Bronchial epithelial cell (primary cell): Measurements from ENCODE around the gene REPS2. TPM values are rescaled to one million over a fixed set of nuclear protein-coding genes. Genes with fewer than 3 reads are reported as not detected.

Experiments used
- DNase-seq: peaks from one replicate; pipeline ENCODE4 v3.0.0-alpha.2; 2010; ENCODE audit warnings: low read depth
- FAIRE-seq: peaks from 2 replicates; lab custom pipeline; 2011; peaks lifted over from hg19 to GRCh38; lab: Jason Lieb, UNC
- H3K27me3 ChIP-seq: 2 replicates; pipeline ENCODE4 v1.5.1; 2011; ENCODE audit warnings: low read length; ENCODE audit not compliant: control insufficient read depth, insufficient read depth
- H3K36me3 ChIP-seq: 2 replicates; pipeline ENCODE4 v1.5.1; 2011; ENCODE audit warnings: low read length; ENCODE audit not compliant: control insufficient read depth, insufficient read depth
- H3K4me3 ChIP-seq: 2 replicates; pipeline ENCODE4 v1.5.1; 2011; ENCODE audit warnings: mild to moderate bottlenecking, low read depth, low read length, control low read depth
- CTCF ChIP-seq: IDR thresholded peaks from 2 replicates; pipeline ENCODE4 v1.5.1; 2011; ENCODE audit warnings: mild to moderate bottlenecking, moderate library complexity, low read length, control low read depth, inconsistent platforms; ENCODE audit not compliant: insufficient read depth, severe bottlenecking
- total RNA-seq: library from RNA; depleted of rRNA; stranded (reverse); fragments of >200 nt; gene quantifications from 2 replicates; pipeline ENCODE4 v1.2.1, GENCODE V29; 2014

Gene REPS2
- 0.38 and 0.79 TPM in 2 replicates for total RNA-seq

- peak; percentile 55 for DNase-seq
- H3K27me3 ChIP-seq: no peaks in the 10 kb centered on the region
- no peak for FAIRE-seq
- TF ChIP-seq CTCF: no peak
- H3K36me3 ChIP-seq: no peaks in the 10 kb centered on the region
- H3K4me3 ChIP-seq: peak within 1 kb of the TSS; percentile 46
Observed at GRCh38 chrX:16946361-16946964, at the start of gene REPS2. Gene REPS2, plus strand, starts transcription at chrX:16946658. Its CDS starts 204 bp downstream, at chrX:16946862.

- Histone ChIP-seq H3K27me3 (no peaks in the 10 kb centered on the region), H3K4me3 (no peak overlapping the region), H3K36me3 (no peaks in the 10 kb centered on the region)
- TF ChIP-seq CTCF: no peak
- DNase-seq: no peak
- no peak for FAIRE-seq
Observed at GRCh38 chrX:16897445-16897844, 49.0 kb upstream of the REPS2 start.

DNA sequence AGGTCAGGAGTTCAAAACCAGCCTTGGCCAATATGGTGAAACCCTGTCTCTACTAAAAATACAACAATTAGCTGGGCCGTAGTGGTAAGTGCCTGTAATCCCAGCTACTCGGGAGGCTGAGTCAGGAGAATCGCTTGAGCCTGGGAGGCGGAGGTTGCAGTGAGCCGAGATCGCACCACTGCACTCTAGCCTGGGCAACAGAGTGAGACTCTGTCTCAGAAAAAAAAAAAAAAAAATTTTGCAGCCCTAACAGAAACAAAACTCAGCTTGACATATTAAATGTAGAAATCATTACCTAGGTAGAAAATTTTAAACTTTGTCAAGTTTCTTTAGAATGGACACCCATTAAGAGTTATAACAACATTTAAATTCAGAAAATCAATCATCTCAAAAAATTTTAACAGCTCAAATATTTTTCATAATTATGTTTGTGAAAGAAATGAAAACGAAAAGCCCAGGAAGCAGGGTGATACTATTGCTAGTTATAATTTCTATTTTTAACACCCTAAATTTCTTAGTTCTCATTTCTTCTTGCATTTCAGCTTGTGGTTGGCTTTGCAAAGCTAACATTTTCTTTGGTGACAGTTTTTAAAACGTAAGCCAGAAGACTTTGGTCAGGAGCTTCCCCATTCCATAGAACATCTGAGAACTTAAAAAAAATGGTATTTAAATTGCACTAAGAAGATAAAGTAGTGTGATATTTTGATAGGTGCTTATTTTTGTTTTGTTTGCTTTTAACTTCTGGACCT lies 43.0 kb upstream of the REPS2 start:
- no peak for FAIRE-seq
- no peaks in the 10 kb centered on the region for H3K36me3 ChIP-seq
- no peak for DNase-seq
- H3K27me3 ChIP-seq: no peaks in the 10 kb centered on the region
- no peak for TF ChIP-seq CTCF
- no peak overlapping the region for H3K4me3 ChIP-seq

DNA sequence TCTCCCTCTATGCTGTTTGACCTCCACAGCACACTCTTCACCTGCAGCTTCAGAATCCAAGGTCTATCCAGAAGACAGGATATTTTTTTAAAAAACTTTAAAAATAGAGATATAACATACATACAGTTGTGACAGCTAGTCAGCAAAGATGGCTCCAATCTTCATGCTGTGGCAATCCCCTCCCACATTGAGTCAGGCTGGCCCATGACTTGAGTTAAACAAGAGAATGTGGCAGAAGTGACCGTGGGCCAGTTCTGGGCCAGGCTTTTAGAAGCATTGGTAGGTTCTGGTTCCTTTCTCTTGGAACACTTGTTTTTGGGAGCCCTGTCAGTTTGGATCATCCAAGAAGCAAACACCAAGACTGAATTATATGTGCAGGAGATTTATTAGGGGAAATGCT lies 36.1 kb upstream of the REPS2 start:
- H3K36me3 ChIP-seq: no peaks in the 10 kb centered on the region
- FAIRE-seq (no peak), DNase-seq (no peak)
- no peaks in the 10 kb centered on the region for H3K27me3 ChIP-seq
- no peak for TF ChIP-seq CTCF
- no peak overlapping the region for H3K4me3 ChIP-seq

DNA sequence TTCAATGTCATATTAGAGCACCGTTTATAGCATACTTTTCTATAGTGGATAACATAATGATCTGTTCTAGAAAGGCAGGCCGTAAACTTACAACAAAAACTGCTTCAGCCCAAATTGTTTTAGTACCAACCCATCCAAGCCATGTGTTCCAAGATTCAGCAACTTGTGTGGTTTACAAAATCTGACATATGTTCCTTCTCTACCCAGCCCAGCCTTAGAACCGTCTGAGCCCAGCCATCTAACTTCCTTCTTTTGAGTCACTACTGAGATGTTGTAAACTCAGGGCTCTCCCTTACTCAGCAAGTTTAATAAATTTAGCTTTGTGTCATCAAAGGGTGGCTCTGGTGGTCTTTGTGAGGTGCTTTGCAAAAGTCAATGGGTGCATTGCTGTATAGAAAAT lies 32.4 kb upstream of the REPS2 start:
- FAIRE-seq (no peak), DNase-seq (no peak)
- TF ChIP-seq CTCF: no peak
- Histone ChIP-seq H3K4me3 (no peak overlapping the region), H3K27me3 (no peaks in the 10 kb centered on the region), H3K36me3 (no peaks in the 10 kb centered on the region)
